Posterior cingulate gyrus (tissue), 11 donors: Measurements from ENCODE around the gene SLC39A5.

Experiments used
- DNase-seq, 10 donors: peaks; one replicate each; pipeline versions ENCODE4 v3.0.0 to v3.0.0-alpha.2; 2020 to 2021; ENCODE audit warnings: mixed read lengths in 3 of 10
- intact Hi-C: fragments of 100-400 bp; cut with DNase I; formaldehyde crosslinking; loops from one replicate; pipeline ENCODE4 v1.15.1; 2023

Gene SLC39A5

DNA sequence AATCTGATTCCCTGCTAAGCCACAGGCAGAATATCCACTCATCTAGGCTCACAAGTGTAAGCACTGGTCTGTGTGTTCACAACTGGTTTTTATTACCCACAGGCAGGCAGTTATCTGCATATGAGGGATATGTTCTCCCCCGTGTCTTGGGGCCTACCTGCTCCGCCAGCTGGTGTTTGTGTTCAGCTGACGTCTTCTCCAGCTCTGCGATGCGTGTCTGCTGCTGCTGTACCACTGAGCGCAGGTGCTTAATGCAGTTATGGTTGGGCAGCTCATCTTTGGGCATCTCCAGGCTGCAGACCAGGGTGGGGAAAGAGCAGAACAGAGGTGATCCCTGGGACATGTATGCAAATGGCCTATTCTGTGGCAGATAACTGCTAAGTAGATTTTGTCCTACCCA lies 21.8 kb upstream of the SLC39A5 start:
- DNase-seq, result no peak
- intact Hi-C loops, result no loop called here

DNA sequence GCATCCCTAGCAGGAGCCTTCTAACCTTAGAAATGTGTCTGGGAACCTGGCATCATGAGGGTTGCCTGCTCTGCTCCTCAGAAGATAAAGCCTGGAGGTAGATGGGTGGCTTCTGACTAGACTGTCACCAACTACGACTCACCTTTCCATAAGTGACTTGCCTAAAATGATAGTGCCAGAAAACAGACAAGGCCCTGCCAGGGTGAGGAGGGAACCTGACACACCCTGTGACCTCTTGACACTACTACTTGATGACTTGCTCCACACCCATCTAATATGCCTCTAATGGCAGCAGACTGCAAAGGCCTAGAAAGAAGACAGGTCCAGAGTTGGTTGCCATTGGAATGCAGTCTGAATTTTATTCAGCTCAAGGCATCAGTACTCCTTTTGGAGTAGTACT lies 17.5 kb upstream of the SLC39A5 start:
- intact Hi-C loops, result no loop called here
- DNase-seq, result no peak

DNA sequence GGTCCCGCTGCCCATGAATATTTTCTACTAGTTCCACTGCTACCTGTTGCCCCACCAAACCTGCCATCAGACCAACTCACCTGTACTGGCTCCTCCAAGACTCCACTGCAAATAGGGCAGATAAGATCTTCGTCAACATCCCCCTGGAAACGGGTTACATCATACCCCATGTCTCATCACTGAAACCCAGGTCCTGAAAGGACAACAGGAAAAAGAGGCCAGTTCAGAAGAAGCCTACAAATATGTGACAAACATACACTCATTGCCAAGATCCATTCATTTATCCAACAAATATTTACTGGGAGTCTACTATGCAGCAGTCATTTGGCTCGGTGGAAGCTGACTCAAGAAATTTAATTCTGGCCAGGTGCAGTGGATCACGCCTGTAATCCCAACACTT lies 16.0 kb upstream of the SLC39A5 start:
- DNase-seq, result no peak
- intact Hi-C loops, result no loop called here

DNA sequence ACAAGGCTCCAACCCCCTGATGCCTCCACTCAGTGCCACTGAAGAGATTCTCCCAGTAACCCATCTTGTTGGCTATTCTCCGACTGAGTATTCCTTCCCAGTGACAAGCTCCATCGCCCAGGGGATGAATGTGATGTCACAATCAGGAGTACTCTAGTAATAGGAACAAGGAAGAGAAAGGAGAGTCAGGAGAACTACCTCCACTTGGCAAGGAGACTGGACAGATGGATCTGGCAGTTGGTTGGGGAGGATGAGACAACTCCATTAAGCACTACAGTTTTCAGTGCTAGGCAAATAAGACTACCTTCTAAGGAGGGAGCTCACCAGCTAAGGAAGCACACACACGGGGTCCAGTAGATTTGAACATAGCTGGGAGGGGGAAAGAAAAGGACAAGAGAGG lies 13.4 kb upstream of the SLC39A5 start:
- peak in 1 of 10 donors; percentile 25 for DNase-seq
- intact Hi-C loops, result no loop called here

DNA sequence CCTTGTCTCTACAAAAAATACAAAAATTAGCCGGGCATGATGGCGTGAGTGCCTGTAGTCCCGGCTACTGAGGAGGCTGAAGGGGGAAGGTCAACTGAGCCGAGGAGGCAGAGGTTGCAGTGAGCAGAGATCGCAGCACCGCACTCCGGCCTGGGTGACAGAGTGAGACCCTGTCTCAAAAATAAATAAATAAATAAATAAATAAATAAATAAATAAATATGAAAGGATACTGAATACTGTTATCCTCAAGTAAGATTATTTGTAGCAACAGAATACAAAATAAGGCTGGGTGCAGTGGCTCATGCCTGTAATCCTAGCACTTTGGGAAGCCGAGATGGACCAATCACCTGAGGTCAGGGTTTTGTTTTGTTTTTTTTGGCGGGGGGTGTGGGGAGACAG lies 10.0 kb upstream of the SLC39A5 start:
- intact Hi-C loops, result loop anchor here (5.0 kb wide), 1 partner anchor 37 kb away; the partner anchor contains the start of gene ANKRD52
- DNase-seq, result peak in 2 of 10 donors; percentile 20 to 32

DNA sequence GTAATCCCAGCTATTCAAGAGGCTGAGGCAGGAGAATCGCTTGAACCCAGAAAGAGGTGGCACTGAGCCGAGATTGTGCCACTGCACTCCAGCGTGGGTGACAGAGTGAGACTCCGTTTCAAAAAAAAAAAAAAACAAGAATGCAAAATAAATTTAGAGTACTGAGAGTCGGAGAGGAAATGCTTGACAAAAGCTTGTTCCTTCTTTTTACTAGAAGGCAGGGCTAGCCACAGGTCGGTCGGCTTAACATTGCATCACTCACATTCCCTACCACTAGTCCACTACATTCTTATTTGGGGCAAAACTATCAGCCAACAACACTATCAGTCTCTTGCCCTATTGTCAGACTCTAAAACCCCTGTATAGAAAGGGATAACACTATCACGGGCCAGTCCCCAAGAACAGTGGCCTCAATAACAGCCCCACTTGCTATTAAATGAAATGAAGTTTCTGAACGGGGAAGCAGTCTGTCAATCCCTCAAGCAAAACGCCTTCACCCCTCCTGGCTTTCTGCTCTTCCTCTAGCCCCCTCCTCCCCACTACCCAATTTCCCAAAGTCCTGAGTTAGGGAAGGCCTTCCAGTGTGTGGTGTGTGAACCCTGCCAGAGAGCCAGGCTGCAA lies 9.1 kb upstream of the SLC39A5 start:
- intact Hi-C loops, result loop anchor here (5.0 kb wide), 1 partner anchor 37 kb away; the partner anchor contains the start of gene ANKRD52
- peak in 2 of 10 donors; percentile 41 to 72 for DNase-seq

DNA sequence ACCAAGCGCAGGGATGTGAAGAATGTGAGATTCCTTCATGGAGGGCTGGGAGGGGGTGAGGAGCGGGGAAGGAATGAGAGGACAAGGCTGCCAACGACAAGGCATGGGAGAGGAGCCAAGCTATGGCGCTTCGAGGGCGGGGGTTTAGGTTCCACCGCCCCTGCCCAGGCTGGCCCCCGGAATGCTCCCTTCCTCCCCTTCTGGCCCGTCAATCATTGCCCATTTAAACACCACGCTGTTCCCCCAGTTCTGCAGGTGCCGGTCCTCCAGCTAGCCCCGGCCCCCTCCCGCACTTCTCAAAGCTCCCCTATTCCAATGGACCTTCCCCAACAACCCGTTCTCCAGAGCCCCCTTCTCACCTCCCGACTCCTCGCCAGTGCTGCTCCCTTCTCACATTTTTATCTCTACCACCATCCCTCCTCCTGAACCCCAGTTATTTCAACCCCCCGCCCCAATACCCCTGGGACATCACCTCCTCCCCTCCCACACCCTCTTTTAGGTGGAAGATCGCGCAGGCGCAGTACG lies 8.6 kb upstream of the SLC39A5 start:
- intact Hi-C loops, result loop anchor here (5.0 kb wide), 1 partner anchor 36 kb away; the partner anchor contains the start of gene ANKRD52
- DNase-seq, result peak; percentile 20 to 91 (median 39)

DNA sequence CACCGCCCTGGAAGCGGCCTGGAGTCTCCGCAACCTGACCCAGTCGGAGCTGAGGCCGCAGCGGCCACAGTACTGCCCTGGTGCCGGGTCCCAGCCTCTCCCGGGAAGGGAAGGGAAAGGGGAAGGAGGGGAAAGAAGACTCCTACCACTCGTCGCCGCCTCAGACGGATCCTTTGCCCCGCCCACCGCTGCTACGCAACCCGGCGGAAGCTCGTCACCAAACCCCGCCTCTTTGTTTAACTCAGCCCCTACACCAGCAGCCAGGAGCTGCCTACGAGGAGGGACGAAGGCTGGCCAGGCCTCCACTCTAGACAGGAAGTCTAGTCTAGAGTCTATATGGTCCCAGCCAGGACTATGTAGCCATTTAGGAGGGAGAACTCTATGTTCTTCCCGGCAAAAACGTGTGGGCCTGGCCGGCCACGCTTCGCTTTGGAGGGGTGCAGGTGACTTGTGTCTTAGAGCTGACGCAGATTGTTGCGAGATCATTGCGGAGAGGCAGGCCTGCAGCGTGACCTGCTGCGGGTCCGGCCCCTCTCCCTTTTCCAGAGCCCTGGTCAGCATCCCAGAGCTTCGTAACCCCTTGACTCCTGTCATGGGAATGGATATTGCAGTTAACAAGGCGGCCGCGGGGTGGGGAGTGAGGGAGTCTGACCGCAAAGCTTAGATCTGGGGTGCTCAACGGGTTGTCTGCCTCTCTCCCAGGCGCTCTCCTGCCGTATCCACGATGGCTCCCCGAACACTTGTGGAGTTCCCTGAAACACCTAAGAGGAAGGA lies 7.9 kb upstream of the SLC39A5 start, which contains the start of gene RNF41:
Gene RNF41 (minus strand): TSS at position 166 of the 774 bp plus-strand sequence. CDS start 7,875 bp downstream, outside the sequence.
- intact Hi-C loops, result loop anchor here (5.0 kb wide), 1 partner anchor 35 kb away; the partner anchor contains the start of gene ANKRD52
- DNase-seq, result peak; percentile 96 to 100 (median 98)

DNA sequence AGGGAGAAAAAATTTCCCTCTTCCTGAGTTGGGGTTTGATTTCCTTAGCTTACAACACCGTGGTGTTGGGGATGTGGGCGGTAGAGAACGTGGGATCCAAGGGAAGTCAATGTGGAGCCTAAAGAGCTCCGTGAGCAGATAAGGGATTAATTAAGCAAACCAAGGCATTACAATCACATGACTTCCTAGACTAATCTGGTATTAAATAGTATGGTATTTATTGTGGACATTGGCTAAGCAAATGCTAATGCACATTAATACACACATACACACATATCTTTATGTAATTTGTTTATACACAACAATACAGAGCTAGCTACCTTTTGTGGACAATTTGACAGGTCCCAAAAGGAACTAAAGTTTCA lies 7.3 kb upstream of the SLC39A5 start:
- intact Hi-C loops, result loop anchor here (5.0 kb wide), 1 partner anchor 35 kb away; the partner anchor contains the start of gene ANKRD52
- no peak for DNase-seq

DNA sequence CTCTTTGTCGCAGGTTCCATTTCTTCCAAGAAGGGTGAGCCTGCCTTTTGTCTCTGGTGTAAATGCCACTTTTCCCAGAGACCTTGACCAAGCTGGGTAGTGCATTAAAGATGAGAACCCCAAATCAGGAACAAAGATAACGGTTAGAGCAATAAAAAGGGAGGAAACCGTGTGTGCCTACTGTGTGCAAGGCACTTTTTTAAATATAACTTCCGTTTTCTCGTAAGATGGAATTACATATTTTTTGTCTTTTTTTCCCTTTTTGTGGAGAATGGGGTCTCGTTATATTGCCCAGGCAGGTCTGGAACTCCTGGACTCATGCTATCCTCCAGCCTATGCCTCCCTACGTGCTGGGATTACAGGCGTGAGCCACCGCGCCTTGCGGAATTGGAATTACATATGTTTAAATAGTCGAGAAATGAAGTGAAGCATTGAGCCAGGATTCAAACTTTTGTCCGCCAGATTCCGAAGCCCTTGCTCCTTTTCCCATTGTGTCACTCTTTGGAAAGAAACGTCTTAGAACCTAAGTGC lies 6.2 kb upstream of the SLC39A5 start:
- intact Hi-C loops, result loop anchor here (2.0 to 5.0 kb wide), 2 partner anchors 34 to 35 kb away; partner anchors contain the start of genes ANKRD52 and SMARCC2
- no peak for DNase-seq

DNA sequence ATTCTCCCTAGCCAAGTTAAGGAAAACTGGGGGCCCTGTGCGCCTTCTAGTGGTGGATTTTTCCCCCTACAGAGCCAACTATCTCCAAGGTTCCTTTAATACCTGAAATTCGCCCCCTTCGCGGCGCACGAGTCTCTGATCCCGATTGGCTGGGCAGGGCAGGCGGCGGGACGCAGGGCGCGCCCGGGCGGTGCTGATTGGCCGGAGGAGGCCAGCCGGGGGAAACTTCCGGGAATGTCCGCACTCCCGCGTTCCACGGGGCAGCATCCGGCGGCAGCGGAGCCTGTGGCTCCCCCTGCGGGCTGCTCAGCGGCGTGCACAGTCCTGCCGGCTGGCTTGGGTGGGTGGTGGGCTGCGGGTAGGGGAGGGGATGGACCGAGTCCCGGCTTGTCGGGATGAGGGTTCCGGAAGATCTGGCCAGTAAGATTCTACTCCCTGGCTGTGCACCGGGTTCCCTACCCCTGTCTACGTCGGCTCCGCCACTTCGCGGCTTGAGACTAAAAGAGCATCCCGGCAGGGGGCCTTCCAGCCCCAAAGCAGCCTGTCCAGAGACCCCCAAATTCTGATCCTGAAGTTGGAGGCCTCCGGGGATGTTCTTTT lies 5.6 kb upstream of the SLC39A5 start, which contains the start of gene NABP2:
Gene NABP2 (plus strand): TSS at position 241 of the 600 bp plus-strand sequence. CDS start 515 bp downstream, outside the sequence.
- intact Hi-C loops, result loop anchor here (2.0 to 5.0 kb wide), 2 partner anchors 33 to 35 kb away; partner anchors contain the start of genes ANKRD52 and SMARCC2
- peak; percentile 95 to 100 (median 98) for DNase-seq

DNA sequence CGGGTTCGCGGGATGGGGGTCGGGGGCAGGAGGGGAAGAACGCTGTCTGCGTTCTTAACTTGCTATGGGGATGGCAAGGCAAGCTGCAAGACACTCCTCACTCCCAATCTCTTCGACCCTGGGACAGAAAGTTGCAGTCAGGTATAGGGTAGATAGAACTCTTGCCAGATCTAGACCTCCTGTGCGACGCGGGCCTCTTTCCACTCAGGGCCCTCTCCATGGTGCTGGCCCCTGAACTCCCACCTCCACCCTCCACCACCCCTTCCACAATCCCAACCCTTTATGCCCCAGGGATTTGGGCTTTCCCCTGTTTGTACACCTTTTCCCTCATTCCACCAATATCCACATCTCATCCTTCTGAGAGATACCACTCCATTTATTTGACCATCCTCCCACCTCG lies 4.9 kb upstream of the SLC39A5 start:
- intact Hi-C loops, result loop anchor here (2.0 to 5.0 kb wide), 2 partner anchors 32 to 36 kb away; partner anchors contain the start of genes ANKRD52 and SMARCC2
- DNase-seq, result no peak

DNA sequence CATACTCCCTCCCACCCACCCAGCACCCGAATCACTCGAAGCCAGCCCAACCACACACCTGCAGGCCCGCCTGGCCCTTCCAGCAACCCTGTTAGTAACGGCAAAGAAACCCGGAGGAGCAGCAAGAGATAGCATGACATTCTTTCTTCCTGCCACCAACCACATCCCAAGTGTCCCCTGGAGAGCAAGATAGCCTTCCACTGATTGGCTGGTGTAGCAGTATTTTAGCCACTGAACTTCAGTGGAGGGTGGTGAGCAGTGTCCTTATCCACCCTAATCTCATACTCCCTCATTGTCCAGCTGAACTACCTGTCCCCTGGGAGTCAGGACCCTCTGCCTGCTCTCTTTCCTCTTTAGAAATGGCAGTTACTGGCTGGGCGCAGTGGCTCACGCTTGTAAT lies 769 bp upstream of the SLC39A5 start:
- intact Hi-C loops, result no loop called here
- DNase-seq, result peak in 1 of 10 donors; percentile 8

DNA sequence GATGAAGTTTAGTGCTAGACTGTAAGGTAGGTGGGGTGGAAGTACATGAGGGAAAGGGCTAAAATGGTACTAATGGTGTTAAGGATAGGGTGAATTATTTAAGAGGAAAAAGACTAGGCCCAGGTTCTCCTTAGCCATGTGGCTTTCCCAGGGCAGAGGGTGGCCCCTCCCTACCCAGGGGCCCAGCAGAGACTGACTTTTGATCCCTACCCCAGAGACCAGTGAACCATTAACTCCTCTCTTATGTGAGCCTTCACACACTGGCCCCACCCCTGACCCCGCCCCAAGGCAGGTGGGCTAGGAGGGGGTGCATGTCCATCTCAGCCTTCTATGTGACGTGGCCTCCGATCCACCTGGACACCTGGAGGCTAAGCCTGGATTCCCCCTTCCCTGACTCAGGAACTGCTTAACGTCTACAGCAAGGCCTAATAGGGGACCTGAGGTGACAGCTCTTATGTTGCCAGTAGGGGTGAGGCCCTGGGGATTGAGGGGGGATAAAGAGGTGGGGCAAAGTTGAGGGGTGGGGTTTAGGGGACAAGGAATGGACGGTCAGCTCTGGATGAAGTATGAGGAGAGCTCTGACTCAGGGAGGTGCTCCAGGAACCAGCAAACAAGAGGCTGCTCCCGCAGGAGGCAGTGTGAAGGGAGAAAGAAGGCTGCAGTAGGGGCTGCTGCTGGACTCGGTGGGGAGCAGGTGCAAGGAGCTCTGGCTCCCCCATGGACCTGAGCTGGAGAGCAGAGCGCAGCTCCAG lies 757 bp downstream of the SLC39A5 start:
- intact Hi-C loops, result no loop called here
- DNase-seq, result no peak

DNA sequence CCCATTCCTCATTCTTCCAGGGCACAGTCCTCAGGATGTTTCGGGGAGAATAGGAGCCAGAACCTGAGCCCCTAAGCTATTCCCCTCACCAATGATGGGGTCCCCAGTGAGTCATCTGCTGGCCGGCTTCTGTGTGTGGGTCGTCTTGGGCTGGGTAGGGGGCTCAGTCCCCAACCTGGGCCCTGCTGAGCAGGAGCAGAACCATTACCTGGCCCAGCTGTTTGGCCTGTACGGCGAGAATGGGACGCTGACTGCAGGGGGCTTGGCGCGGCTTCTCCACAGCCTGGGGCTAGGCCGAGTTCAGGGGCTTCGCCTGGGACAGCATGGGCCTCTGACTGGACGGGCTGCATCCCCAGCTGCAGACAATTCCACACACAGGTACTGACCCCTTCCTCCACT lies 1.3 kb downstream of the SLC39A5 start:
- intact Hi-C loops, result no loop called here
- DNase-seq, result no peak

DNA sequence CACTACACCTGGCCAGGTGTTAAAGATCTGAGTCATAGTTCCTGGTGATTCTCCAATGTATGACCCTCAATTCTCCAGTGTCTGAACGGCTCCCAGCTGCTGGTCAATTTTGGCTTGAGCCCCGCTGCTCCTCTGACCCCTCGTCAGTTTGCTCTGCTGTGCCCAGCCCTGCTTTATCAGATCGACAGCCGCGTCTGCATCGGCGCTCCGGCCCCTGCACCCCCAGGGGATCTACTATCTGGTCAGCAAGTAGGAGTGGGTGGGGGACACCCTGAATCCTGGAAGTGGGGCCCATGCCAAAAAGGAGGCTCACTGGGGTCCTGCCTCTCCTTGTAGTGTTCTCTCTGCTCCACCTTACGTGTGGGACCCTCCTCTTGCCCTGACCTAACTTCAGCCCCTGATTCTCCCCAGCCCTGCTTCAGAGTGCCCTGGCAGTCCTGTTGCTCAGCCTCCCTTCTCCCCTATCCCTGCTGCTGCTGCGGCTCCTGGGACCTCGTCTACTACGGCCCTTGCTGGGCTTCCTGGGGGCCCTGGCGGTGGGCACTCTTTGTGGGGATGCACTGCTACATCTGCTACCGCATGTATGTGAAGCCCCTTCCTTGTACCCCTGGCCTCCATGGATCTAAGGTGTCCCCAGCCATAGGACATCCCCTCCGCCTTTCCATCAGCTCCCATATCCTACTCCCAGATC lies 5.0 kb downstream of the SLC39A5 start:
- intact Hi-C loops, result no loop called here

DNA sequence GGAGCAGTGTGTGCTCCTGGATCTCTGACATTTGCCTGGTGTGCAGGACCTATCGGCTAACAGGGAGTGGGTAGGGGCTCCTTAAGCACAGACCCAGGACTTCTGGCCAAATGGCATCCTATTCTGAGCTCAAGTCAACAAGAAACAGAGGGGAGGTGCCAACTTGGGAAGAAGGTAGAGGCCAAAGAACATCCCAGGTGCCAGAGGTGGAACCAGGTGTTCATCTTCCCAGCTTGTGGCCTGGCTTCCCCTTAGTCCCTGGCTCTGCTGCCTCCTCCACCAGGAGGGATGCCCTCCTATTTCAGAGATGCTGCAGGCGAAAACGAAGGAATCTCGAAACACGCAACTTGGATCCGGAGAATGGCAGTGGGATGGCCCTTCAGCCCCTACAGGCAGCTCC lies 6.2 kb downstream of the SLC39A5 start:
- no peak for DNase-seq
- intact Hi-C loops, result no loop called here

More for the DNA sequence above, 5.0 kb downstream of the SLC39A5 start:
- no peak for DNase-seq

DNA sequence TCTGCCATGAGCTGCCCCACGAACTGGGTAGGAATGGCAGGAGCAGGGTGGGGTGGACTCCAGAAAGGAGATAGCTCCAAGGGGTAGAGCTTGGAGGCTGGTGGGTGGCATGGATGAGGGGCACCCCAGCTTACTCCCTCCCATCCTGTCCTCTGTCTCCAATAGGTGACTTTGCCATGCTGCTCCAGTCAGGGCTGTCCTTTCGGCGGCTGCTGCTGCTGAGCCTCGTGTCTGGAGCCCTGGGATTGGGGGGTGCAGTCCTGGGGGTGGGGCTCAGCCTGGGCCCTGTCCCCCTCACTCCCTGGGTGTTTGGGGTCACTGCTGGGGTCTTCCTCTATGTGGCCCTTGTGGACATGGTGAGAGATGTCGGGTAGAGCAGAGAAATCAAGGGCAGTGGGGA lies 7.1 kb downstream of the SLC39A5 start:
- intact Hi-C loops, result no loop called here
- DNase-seq, result no peak

DNA sequence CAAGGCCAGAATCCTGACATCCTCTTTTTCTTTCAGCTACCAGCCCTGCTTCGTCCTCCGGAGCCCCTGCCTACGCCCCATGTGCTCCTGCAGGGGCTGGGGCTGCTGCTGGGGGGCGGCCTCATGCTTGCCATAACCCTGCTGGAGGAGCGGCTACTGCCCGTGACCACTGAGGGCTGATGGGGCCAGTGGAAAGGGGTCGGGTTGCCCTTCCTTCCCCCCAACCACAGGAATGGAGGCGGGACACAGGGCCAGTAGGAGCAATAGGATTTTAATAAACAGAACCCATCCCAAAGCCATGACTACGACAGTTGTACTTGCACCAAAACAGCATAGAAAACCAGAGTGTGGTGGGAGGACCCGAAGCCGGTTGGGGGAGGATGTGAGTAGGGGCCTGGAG lies 7.7 kb downstream of the SLC39A5 start:
- DNase-seq, result no peak
- intact Hi-C loops, result no loop called here
